VCaP (cell line): ENCODE data around the gene DLG2.

Experiments
- H3K27ac ChIP-seq: fragments of 450-650 bp; 2 replicates; pipeline ENCODE4 v1.5.1; 2017
- CTCF ChIP-seq: fragments of 450-650 bp; conservative IDR thresholded peaks from 2 replicates; pipeline ENCODE4 v1.5.1; 2017; ENCODE audit warnings: mild to moderate bottlenecking, moderate library complexity

The DLG2 gene

DNA sequence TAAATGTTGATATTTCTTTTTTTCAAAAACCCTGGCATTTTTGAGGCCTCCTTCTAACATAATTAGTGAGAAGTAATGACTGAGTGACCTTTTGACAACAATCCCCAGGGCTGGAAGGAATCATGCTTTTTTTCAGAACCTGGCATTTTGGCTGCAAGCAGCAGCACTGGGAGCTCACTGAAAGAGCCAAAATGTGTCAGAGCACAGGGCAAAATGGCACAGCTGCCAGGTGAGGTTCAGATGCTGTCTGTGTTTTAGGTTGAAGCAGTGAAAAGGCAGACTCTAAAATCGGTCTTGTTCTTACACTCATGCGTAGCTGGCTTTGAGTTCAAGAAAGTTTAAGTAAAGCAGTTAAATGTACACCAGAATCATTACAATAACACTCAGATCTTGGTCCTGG lies 1063.8 kb downstream of the DLG2 start:
- TF ChIP-seq CTCF, result no peak
- H3K27ac ChIP-seq, result no peak overlapping the region

GRCh38 chr11:84560206-84560605 lies 1066.9 kb downstream of the DLG2 start:
- no peak for TF ChIP-seq CTCF
- no peak overlapping the region for H3K27ac ChIP-seq

GRCh38 chr11:84558085-84558905 lies 1068.8 kb downstream of the DLG2 start:
- no peak overlapping the region for H3K27ac ChIP-seq
- peak; percentile 94 for TF ChIP-seq CTCF

GRCh38 chr11:84552791-84553190 lies 1074.4 kb downstream of the DLG2 start:
- no peak overlapping the region for H3K27ac ChIP-seq
- TF ChIP-seq CTCF, result no peak

DNA sequence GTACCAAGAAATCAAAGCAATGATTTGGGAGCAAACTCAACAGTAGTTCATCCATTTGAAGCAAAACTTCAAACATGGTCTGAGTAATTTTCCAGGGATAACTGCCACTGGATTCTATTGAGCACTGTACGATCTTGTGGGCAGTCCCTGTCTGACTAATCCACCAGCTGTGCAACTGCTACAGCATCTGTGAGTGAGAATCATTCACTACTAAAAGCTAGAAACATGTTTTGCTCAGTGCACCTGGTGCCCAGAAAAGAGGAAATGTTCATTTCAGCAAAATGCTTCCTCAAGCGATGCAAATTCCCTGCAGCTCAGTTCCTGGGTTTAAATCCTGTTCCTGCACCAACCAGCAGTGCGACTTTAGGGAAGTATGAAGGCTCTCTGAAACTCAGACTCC lies 1077.9 kb downstream of the DLG2 start:
- H3K27ac ChIP-seq, result no peak overlapping the region
- TF ChIP-seq CTCF, result no peak

- no peak overlapping the region for H3K27ac ChIP-seq
- no peak for TF ChIP-seq CTCF
Measured at GRCh38 chr11:84544566-84544965, 1082.6 kb downstream of the DLG2 start.

- peak; percentile 24 for TF ChIP-seq CTCF
- H3K27ac ChIP-seq, result no peak overlapping the region
Measured at GRCh38 chr11:84543367-84544159, 1083.6 kb downstream of the DLG2 start.
